ENCODE measurements around the gene NOL7.

The NOL7 gene

GRCh38 chr6:13660893-13661292, 45.8 kb downstream of the NOL7 start:
- Histone ChIP-seq H3K79me2 (ENCODE audit: low read length) (peaks cover 57% of the 10 kb centered on the region), H3K9ac (ENCODE audit: low read length) (no peak overlapping the region), H4K20me1 (ENCODE audit: insufficient read depth, low read length) (0 out of 2 replicates have a peak, but pooled peaks cover 3% of the 10 kb centered on the region), H3K4me2 (ENCODE audit: low read length) (no peak overlapping the region), H3K9me3 (ENCODE audit: insufficient read depth, low read length) (no peaks in the 10 kb centered on the region), H3K4me3 (ENCODE audit: low read length) (no peak overlapping the region), H3K36me3 (replicated peaks; ENCODE audit: low read depth, low read length) (no peaks in the 10 kb centered on the region), H2AFZ (ENCODE audit: low read depth, low read length) (no peak overlapping the region), H3K27me3 (ENCODE audit: low read depth, low read length) (no peaks in the 10 kb centered on the region), H3K4me1 (ENCODE audit: low read length) (peaks cover 14% of the 10 kb centered on the region), H3K27ac (ENCODE audit: low read length) (no peak overlapping the region)
- no peak for TF ChIP-seq EZH2phosphoT487 (IDR thresholded peaks at IDR 0.05; ENCODE audit: low read depth)
- TF ChIP-seq, protein P1, sequence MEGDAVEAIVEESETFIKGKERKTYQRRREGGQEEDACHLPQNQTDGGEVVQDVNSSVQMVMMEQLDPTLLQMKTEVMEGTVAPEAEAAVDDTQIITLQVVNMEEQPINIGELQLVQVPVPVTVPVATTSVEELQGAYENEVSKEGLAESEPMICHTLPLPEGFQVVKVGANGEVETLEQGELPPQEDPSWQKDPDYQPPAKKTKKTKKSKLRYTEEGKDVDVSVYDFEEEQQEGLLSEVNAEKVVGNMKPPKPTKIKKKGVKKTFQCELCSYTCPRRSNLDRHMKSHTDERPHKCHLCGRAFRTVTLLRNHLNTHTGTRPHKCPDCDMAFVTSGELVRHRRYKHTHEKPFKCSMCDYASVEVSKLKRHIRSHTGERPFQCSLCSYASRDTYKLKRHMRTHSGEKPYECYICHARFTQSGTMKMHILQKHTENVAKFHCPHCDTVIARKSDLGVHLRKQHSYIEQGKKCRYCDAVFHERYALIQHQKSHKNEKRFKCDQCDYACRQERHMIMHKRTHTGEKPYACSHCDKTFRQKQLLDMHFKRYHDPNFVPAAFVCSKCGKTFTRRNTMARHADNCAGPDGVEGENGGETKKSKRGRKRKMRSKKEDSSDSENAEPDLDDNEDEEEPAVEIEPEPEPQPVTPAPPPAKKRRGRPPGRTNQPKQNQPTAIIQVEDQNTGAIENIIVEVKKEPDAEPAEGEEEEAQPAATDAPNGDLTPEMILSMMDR (IDR thresholded peaks at IDR 0.05; ENCODE audit: low read depth, low read length): no peak

DNA sequence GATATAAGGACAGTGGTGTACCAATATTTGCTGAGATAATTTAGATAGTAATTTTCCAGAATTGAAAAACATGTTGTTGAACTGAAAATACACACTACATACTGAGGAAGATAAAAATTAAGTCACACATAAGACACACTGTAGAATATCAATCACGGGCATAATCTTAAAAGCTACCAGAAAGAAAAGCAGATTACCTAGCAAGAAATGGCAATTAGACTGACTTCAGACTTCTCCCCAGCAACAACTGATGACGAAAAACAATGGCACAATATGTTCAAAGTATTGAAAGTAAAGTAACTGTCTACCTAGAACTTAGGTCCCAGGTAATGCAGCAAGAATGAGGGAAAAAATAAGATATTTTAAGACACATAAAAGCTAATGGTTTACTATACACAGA, 46.5 kb downstream of the NOL7 start:
- no peak overlapping the region for H3K4me2 ChIP-seq (ENCODE audit: low read length)
- no peaks in the 10 kb centered on the region for H3K36me3 ChIP-seq (replicated peaks; ENCODE audit: low read depth, low read length)
- 0 out of 2 replicates have a peak, but pooled peaks cover 3% of the 10 kb centered on the region for H4K20me1 ChIP-seq (ENCODE audit: insufficient read depth, low read length)
- H3K4me3 ChIP-seq (ENCODE audit: low read length): no peak overlapping the region
- H3K27me3 ChIP-seq (ENCODE audit: low read depth, low read length): no peaks in the 10 kb centered on the region
- no peak overlapping the region for H3K9ac ChIP-seq (ENCODE audit: low read length)
- TF ChIP-seq, protein P1 (IDR thresholded peaks at IDR 0.05; ENCODE audit: low read depth, low read length): no peak
- no peak for TF ChIP-seq EZH2phosphoT487 (IDR thresholded peaks at IDR 0.05; ENCODE audit: low read depth)
- H3K79me2 ChIP-seq (ENCODE audit: low read length): peaks cover 63% of the 10 kb centered on the region
- H2AFZ ChIP-seq (ENCODE audit: low read depth, low read length): no peak overlapping the region
- H3K9me3 ChIP-seq (ENCODE audit: insufficient read depth, low read length): no peaks in the 10 kb centered on the region
- no peak overlapping the region for H3K27ac ChIP-seq (ENCODE audit: low read length)
- peaks cover 14% of the 10 kb centered on the region for H3K4me1 ChIP-seq (ENCODE audit: low read length)

DNA sequence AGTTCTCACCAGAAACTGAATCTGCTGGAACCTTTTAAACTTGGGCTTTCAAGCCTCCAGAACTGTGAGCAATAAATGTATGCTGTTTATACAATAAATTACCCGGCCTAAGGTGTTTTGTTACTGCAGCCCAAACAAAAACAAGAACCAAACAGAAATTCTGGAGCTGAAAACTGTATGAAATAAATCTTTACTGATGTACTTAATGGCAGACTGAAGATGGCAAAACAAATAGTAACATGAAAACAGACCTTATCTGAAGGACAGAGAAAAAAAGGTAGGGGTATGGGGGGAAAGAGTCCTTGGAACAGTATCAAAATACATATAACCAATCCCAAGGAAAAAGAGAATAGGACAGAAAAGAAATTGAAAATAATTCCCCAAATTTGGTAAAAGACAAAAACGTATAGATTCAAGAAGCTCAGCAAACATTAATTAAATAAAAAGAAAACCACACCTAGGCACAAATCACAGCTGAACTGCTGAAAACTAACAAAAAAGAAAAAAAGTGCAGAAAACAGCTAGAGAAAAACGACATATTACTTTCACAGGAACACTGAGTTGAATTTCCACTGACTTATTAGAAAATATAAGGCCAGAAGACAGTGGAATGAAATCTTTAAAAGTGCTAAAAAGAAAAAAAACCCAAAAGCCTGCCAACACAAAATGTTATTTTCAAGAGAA, 47.7 kb downstream of the NOL7 start:
- Histone ChIP-seq H3K4me2 (ENCODE audit: low read length) (peak overlapping the region; percentile 20; the same call in 1 of the 2 replicates), H3K9ac (ENCODE audit: low read length) (no peak overlapping the region), H2AFZ (ENCODE audit: low read depth, low read length) (no peak overlapping the region), H4K20me1 (ENCODE audit: insufficient read depth, low read length) (0 out of 2 replicates have a peak, but pooled peaks cover 6% of the 10 kb centered on the region), H3K36me3 (replicated peaks; ENCODE audit: low read depth, low read length) (no peaks in the 10 kb centered on the region), H3K4me1 (ENCODE audit: low read length) (peaks cover 14% of the 10 kb centered on the region), H3K27ac (ENCODE audit: low read length) (no peak overlapping the region), H3K79me2 (ENCODE audit: low read length) (peaks cover 74% of the 10 kb centered on the region), H3K9me3 (ENCODE audit: insufficient read depth, low read length) (no peaks in the 10 kb centered on the region), H3K27me3 (ENCODE audit: low read depth, low read length) (no peaks in the 10 kb centered on the region), H3K4me3 (ENCODE audit: low read length) (no peak overlapping the region)
- TF ChIP-seq, protein P1 (IDR thresholded peaks at IDR 0.05; ENCODE audit: low read depth, low read length): no peak
- TF ChIP-seq EZH2phosphoT487 (IDR thresholded peaks at IDR 0.05; ENCODE audit: low read depth): no peak

DNA sequence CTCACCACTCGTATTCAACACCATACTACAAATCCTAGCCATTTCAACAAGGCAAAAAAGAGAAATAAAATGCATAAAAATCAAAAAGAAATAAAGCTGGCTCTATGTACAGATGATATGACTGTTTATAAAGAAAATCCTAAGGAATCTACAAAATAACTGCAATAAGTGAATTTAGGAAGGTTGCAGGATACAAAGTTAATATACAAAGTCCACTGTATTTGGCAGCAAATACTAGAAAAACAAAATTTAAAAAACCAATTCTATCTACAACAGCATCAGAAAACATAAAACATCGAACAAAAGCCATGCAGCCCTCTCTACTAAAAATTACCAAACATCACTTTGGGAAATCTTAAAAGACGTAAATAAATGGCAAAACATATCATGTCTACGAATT, 48.9 kb downstream of the NOL7 start:
- no peak overlapping the region for H3K4me3 ChIP-seq (ENCODE audit: low read length)
- no peak overlapping the region for H2AFZ ChIP-seq (ENCODE audit: low read depth, low read length)
- H3K79me2 ChIP-seq (ENCODE audit: low read length): peaks cover 82% of the 10 kb centered on the region
- no peaks in the 10 kb centered on the region for H3K9me3 ChIP-seq (ENCODE audit: insufficient read depth, low read length)
- H3K4me2 ChIP-seq (ENCODE audit: low read length): no peak overlapping the region
- H4K20me1 ChIP-seq (ENCODE audit: insufficient read depth, low read length): 0 out of 2 replicates have a peak, but pooled peaks cover 6% of the 10 kb centered on the region
- peaks cover 22% of the 10 kb centered on the region for H3K4me1 ChIP-seq (ENCODE audit: low read length)
- no peak for TF ChIP-seq EZH2phosphoT487 (IDR thresholded peaks at IDR 0.05; ENCODE audit: low read depth)
- TF ChIP-seq, protein P1 (IDR thresholded peaks at IDR 0.05; ENCODE audit: low read depth, low read length): no peak
- H3K27me3 ChIP-seq (ENCODE audit: low read depth, low read length): no peaks in the 10 kb centered on the region
- H3K36me3 ChIP-seq (replicated peaks; ENCODE audit: low read depth, low read length): no peaks in the 10 kb centered on the region
- no peak overlapping the region for H3K9ac ChIP-seq (ENCODE audit: low read length)
- H3K27ac ChIP-seq (ENCODE audit: low read length): no peak overlapping the region

Data from OCI-LY3 (cell line).